ENCODE data around the gene BCORL1.

Gene BCORL1

DNA sequence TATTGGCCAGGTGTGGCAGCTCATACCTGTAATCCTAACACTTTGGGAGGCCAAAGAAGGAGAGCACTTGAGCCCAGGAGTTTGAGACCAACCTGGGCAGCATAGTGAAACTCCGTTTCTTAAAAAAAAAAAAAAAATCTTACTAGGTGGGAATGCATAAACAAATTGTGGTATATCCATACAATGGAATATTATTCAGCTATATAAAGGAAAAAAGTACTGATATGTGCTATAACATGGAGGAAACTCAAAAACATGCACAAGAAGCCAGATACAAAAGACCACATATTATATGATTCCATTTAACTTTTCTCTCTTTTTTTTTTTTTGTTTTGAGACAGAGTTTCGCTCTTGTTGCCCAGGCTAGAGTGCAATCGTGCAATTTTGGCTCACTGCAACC lies 13.5 kb upstream of the BCORL1 start:
- DNase-seq = no peak

DNA sequence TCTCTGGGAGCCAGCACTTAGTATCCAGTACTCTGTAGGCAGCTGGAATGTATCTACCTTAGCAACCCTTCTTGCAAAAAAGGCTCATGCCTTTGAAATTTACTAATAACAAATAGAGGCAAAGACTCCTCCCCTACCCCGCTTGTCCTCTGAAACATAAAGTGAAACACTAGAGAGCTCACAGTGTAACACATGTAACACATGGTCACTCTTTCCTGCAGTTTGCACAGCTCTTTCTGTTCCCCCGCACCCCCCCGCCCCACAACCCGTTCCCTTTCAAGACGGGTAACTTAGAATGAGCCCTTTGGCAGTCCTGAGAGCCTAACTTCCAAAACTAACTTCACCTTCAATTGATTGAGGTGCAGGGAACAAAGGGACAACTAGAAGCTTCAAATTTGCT lies 6.0 kb upstream of the BCORL1 start:
- no peak for DNase-seq

DNA sequence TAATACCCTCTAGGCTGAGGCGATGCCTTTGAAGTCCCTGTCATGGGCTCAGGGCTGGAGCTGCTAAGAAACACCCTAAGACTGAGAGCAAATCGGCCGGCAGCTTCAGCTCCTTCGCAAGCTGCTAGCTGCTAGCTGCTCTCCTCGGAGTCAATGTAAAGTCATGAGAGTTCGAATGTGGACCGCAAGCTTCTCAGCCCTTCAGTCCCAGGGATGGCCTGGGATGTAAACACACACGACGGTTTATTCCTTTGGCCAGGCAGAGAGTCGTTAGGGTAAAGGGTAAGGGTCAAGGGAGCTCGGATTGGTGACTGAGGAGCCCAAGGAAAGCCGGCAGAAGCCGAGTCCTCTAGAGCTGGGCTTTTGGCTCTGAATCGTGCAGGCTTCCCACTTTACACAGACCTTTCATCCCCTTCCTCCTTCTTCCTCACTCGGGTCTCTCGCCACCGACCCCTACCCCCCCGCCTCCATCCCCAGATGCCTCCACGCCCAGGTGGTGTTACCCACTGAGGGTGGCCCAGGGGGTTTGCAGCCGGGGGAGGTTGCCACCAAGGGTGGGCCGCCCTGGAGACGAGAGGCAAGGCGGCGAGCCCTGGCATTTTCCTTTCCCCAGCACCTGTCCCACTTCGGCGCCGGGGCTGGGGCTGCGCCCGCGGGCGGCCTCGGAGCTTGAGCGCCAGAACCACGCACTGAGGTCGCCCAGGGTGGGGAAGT lies 3.1 kb upstream of the BCORL1 start:
- peak; percentile 6 for DNase-seq

DNA sequence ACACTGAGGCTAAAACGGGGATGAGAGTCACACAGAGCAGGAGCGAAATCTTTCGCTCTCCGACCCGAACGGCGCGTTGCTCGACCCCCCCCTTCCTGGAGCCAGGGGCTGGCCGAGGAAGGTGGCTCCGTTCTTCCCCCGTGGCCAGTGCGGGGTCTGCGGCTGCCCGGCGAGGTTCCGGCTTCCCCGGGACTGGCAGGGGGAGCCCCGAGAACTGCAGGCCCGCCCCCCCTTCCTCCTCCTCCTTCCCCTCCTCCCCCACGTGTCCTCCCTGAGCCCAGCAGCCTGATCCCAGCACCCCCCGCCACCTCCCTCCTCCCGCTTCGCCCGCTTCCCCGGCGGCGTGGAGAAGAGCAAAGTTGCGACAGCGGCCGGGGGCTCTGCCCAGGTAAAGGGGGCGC lies 2.4 kb upstream of the BCORL1 start:
- DNase-seq = peak; percentile 44

DNA sequence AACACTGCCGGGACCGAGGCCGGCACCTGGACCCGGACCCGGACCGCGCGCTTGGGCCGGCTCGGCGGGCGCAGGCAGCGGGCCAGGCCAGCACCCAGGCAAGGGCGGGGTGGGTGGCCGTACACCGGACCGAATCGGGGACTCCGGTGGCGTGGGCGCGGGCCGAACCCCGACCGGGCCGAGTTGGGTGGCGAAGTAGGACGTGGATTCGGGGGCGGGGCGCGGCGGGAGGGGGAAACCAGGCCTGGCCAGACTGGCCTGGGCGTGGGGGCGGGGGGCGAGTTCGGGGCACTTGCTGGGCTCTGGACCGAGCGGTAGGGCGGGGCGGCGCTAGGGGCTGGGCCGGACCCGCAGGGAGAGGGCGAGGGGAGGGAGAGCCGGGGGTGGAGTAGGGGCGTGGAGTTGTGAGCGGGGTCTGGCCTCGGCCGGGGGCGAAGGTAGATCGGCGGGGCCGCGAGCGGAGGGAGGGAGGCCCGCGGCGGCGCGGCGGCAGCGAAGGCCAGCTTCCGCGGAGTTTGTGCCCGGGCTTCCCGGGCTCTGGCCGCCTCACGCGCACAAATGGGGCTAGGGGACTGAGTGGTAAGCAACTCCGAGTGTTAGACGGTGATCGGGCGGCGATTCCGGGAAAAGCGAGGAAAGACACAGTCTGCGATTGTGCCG lies 1.8 kb upstream of the BCORL1 start:
- peak; percentile 23 for DNase-seq

DNA sequence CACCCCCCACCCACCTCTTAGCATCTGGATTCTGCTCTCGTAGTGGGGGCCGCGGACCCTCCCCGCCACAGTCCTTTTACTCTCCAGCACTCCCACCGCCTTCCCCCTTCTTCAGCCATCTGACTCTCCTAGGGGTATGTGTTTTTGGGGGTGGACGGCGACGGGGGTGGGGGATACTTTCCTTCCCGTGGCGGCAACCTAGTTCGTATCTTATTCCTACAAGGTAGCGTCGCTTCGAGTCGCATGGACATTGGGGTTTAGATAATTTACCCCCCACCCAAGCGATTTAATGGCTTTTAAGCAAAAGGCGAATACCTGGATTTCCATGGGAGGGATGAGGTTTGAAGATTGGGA lies 1.3 kb upstream of the BCORL1 start:
- DNase-seq = no peak

DNA sequence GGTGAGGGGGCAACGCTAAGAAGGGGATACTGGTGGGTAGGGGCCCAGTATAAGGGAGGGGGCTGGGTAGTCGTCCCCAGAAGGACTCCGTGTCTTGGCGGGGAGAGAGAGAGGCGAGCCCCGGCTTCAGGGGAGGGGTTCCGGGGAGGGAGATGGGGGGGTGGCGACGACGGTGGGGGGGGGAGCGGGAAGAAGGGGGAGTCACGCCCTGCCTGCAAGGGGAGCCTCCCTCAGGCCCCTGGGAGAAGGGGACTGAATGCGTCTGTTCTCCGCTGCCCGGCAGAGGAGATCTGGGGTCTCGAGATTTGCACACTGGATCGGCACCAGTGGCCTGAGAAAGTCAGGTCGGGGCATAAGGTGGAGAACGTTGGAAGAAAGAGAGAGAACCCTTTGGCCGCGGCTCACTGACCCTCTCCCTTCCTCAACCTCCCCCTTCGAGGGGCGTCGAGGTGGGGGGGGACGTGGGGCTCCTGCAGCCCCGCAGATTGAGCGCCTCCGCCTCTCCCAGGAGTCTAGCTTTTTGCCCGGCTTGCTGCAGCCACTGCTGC lies 609 bp upstream of the BCORL1 start:
- peak; percentile 27 for DNase-seq

DNA sequence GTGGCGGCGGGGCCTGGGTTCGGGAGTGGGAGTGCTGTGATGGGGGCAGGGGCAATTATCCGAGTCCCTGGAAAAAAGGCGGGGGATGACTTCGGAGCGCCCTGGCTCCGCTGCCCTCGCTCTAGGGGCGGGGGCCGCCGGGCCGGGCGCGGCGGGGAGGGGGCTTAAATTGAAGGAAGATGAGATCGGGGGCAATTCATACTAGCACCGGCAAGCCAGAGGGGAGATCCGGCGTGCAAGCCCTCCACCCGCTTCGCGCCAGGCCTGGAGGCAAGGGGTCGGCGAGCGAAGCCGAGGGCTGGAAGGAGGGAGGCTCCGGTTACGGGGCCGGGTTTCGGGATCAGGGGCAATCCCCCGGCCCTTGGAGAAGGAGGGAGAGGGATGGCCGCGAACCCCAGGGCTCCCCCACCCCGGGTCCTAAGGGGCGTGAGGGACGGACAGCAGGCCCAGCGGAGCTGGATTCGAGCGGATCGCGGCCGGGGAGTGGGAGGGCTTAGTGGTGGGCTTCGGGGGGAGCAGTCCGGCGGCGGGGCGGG lies 1.2 kb downstream of the BCORL1 start:
- DNase-seq = peak; percentile 7

DNA sequence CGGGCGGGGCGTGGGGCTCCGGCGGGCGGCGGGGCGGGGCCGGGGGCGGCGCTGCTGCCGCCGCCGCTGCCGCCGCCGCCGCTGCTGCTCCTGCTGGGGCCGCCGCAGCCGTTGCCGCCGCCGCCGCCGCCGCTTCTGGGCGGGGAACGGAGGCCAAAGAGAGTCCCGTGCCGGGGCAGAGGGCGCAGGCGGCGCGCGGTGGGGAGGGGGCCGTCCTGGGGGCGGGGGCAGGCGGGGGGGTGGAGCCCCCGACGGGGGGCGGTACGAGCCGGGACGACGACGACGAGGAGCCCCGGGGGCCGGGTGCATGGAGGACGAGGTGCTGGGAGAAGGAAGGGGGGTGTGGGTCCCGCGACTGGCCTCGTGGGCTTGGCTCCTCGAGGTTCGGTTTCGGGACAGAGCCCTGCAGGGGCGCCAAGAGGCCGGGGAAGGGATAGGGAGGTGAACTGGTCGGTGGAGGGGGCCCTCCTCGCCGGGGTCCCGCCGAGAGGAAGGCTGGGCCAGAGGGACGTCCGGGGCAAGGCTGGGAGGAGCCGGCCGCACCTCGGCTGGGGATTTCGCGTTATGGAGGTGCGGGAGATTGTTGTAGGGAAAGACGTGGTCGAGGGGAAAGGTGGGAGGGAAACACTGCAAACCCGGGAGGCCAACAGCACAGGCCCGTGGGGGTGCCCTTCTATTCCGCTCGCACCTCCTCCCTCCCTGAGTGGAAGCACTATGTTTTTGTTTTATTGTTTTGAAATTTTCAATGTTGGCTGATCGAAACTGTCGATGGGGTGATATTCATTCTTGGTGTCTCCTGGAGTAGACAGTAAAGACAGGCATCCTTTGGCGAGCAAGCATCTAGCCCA lies 1.9 kb downstream of the BCORL1 start:
- peak; percentile 62 for DNase-seq

DNA sequence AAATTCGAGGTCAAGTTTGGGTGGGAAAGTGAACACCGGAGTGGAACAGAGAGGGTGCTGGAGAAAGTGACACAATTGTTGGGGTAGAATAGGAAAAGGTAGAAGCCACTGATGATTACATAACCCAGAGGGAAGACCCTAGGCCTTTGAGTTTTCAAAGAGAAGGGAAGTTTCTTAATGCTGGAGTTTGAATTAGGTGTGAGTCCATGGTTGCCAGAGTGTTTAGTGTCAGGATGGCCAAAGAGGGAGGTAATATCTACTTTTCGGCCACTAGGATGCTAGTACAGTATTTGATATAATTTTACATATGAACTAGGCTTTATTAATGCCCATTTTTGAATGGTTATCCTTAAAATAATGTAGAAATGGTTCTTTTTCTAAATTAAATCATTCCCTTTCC lies 5.4 kb downstream of the BCORL1 start:
- no peak for DNase-seq

DNA sequence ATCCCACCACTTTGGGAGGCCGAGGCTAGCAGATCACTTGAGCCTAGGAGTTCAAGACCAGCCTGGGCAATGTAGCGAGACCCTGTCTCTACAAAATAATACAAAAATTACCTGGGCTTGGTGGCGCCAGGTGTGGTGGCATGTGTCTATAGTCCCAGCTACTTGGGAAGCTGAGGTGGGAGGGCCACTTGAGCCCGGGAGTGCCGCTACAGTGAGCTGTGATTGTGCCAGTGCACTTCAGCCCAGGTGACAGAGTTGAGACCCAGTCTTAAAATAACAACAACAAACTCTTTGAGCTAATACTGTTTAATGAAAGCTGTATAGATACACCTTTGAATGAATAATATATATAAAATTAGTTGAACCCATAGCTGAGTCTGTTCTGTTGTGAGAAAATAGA lies 9.7 kb downstream of the BCORL1 start:
- DNase-seq = no peak

DNA sequence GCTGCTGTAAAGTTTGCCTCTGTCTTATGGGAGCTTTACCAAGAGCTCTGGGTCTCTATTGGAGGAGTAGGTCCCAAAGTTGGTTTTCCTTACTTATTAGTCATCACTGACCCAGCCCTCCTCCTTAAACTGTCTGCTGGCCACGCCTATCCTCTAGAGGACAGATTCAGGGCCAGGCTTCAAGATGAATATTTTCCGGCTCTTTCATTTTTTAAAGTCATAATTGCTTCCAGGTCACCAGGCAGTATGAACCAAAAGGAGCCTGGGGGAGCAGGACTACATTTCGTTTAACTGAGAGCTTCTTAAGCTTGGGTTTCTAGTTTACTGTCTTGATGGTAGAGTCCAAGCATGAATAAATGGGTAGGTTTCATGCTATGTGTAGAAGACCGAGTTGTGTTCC lies 13.7 kb downstream of the BCORL1 start:
- DNase-seq = no peak

DNA sequence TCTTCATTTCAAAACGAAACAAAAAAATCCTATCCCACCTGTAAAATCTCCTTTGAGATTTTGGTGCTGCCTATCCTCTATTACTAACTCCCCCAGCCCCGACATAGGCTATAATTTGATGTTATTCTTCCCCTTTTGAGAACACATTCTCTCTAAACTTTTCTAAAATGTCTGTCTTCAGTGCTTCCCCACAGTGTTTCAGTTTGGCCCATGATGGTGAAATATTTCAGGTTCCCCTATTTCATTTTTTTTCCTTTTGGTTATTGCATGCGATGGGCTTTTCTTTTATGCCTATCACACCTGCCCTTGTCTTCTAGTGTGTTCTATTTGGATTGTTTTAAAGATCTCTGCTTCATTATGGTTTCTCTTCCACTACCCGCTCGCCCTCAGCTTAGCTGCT lies 14.7 kb downstream of the BCORL1 start:
- DNase-seq = no peak

DNA sequence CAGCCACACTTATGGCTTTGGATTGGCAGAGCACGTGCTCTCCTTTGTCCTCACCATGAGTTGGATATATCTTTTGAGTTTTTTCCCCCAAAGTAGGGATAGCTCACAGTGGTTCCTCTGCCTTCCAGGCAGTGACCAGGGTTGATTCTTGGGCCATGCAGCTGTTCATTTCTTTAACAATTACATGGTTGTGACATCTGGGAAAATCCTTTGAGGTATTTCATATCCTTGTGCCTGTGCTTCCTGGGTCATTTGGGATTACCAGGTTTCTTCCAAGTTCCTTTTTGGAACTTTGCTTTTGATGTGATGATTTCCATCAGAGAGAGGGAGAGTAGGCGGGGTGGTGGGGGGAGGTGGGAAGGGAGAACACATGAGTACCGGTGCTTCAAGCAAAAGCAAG lies 15.6 kb downstream of the BCORL1 start:
- DNase-seq = no peak

DNA sequence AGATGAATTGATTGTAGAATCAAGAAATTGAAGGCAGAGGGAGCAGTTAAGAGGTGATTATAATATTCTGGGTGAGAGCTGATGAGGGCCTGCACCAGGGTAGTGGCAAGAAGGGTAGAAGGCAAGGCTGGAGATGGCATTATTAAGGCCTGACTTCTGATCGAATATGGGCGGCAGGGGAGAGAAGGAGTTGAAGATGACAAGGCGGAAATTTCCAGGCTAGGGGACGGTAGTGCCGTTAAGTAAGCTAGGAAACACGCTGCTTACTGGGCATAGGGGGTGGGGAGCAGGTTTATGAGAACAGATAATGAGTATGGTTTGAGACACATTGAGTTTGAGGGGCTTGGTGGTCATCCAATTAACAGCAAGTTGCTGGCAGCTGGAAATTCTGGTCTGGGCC lies 19.5 kb downstream of the BCORL1 start:
- no peak for DNase-seq

DNA sequence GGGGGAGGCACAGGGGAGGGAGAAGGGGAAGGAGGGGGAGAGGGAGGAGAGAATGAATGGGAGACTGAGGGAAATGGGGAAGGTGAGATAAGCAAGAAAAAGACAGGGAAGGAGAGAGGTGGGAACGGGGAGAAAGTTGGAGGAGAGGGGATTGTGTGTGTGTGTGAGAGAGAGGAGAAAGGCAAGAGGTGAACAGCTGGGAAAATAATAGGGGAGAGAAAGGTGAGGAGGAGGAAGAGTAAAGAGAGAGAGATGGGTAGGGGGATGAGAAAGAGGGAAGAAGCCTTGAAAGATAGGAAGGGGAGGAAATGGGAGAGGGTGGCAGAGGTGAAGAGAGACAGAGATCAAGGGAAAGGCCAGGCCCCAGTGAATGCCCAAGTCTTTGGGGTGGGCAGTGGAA lies 20.1 kb downstream of the BCORL1 start:
- DNase-seq = no peak

DNA sequence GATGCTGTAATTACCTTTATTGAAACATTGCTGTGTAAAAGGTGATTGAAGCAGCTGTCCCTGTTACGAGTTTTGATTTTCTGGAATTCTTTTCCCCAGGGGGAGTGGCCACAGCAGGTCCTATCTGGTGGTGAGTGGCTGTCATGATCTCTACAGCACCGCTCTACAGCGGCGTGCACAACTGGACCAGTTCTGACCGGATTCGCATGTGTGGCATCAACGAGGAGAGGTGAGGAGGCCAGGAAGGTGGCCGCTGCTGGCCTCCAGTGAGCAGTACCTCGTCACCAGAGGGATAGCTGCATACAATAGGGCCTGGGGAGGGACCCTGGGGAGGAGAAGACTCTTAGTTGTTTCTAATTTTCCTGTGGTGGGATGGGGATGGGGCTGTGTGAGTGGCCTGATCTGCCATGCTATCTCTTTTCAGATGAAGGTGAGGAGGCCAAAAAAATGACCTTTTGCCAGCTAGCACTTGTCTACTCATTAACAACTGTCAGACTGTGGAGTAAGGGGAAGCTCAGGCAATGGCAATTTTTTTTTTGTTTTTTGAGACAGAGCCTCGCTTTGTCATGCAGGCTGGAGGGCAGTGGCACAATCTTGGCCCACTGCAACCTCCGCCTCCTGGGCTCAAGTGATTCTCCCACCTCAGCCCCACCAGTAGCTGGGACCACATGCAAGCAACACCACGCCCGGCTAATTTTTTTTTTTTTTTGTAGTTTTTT lies 22.8 kb downstream of the BCORL1 start:
- no peak for DNase-seq

DNA sequence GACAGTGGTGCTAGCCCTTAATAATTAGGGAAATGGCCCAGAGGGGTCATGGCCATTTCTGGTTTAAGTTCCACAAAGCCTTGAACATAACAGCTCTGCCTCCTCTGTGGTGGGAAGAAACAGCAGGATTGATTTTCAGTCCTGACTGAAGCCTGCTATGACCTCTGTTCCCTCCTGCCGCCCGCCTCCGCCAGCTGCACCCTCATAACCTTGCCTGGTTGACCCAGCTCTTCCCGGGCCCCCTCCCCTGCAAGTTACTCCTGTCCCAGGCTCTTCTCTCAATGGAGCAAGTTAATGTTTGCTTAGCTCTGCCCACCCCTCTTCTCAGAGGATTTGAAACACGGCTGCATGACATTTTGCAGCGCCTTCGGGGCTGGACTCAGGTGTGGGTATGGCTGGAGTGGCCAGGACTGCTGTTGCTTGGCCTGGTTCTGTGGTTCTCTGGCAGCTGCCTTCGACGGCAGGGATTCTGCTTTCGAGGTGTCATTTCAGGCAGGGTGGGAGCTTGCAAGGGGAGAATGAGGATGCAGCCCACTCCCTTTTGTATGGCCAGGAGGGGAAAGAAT lies 27.3 kb downstream of the BCORL1 start:
- DNase-seq = no peak

DNA sequence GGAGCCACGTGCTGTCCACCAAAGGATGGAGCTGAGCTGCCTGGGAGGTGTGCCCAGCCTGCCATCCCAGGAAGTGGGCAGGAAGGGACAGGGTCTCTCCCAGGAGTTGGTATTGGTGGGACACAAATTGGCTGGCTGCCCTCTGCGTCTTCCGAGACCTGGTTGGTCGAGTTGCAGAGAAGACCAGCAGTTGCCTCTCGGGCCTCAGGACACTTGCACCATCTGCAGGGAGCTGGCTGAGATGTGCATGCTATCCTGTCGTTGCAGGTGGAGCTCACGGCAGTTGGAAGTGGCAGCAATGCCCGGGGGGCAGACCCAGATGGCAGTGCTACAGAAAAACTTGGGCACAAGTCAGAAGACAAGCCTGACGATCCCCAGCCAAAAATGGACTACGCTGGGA lies 30.2 kb downstream of the BCORL1 start:
- DNase-seq = no peak

DNA sequence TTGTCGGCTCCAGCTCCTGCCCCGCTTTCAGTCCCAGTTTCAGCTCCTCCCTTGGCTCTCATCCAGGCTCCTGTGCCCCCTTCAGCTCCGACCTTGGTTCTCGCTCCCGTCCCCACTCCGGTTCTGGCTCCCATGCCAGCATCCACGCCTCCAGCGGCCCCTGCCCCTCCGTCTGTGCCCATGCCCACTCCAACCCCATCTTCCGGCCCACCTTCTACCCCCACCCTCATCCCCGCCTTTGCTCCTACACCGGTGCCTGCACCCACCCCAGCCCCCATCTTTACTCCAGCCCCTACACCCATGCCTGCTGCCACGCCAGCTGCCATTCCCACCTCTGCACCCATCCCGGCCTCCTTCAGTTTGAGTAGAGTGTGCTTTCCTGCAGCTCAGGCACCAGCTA lies 31.2 kb downstream of the BCORL1 start:
- DNase-seq = no peak

DNA sequence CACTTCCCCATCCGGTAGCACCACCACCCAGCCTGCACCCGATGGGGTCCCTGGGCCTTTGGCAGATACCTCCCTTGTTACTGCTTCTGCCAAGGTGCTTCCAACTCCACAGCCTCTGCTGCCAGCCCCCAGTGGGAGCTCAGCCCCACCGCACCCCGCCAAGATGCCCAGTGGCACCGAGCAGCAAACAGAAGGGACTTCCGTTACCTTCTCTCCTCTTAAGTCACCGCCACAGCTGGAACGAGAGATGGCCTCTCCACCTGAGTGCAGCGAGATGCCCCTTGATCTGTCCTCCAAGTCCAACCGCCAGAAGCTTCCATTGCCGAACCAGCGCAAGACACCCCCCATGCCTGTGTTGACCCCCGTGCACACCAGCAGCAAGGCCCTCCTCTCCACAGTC lies 31.9 kb downstream of the BCORL1 start:
- no peak for DNase-seq

DNA sequence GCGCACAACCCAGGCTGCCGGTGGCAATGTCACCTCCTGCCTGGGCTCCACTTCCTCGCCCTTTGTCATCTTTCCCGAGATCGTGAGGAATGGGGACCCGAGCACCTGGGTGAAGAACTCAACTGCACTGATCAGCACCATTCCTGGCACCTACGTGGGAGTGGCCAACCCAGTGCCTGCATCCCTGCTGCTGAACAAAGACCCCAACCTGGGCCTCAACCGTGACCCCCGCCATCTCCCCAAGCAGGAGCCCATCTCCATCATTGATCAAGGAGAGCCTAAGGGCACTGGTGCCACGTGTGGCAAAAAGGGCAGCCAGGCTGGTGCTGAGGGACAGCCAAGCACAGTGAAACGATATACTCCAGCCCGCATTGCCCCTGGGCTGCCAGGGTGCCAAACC lies 32.3 kb downstream of the BCORL1 start:
- no peak for DNase-seq

DNA sequence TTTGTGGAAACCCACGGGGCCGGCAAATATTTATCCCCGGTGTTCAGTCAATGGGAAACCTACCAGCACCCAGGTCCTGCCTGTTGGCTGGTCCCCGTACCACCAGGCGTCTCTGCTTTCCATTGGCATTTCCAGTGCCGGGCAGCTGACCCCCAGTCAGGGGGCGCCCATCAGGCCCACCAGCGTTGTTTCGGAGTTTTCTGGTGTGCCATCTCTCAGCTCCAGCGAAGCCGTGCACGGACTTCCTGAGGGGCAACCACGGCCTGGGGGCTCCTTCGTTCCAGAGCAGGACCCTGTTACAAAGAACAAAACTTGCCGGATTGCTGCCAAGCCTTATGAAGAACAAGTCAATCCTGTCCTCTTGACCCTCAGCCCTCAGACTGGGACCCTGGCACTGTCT lies 32.7 kb downstream of the BCORL1 start:
- DNase-seq = no peak

Data from CD4-positive, alpha-beta T cell treated with Interleukin-6 for 4 hours (primary cell).